ENCODE measurements around the gene CELA3A.

The CELA3A gene

GRCh38 chr1:22018583-22019559, 17.4 kb downstream of the CELA3A start:
- 0 out of 2 replicates have a peak, but pooled peaks have one; percentile 23 for TF ChIP-seq CTCF (IDR thresholded peaks at IDR 0.05; ENCODE audit: low read depth, low read length)
- H3K4me3 ChIP-seq (ENCODE audit: low read depth, low read length), result no peak overlapping the region

- no peak overlapping the region for H3K4me3 ChIP-seq (ENCODE audit: low read depth, low read length)
- no peak for TF ChIP-seq CTCF (IDR thresholded peaks at IDR 0.05; ENCODE audit: low read depth, low read length)
Observed at GRCh38 chr1:22021061-22021460, 19.6 kb downstream of the CELA3A start.

- TF ChIP-seq CTCF (IDR thresholded peaks at IDR 0.05; ENCODE audit: low read depth, low read length), result no peak
- peak overlapping the region; percentile 93 for H3K4me3 ChIP-seq (ENCODE audit: low read depth, low read length)
Observed at GRCh38 chr1:22024485-22025367, 23.3 kb downstream of the CELA3A start.

- peak overlapping the region; percentile 93 for H3K4me3 ChIP-seq (ENCODE audit: low read depth, low read length)
- TF ChIP-seq CTCF (IDR thresholded peaks at IDR 0.05; ENCODE audit: low read depth, low read length), result no peak
Observed at GRCh38 chr1:22025368-22026155, 24.1 kb downstream of the CELA3A start.

GRCh38 chr1:22026924-22027289, 25.4 kb downstream of the CELA3A start:
- H3K4me3 ChIP-seq (ENCODE audit: low read depth, low read length), result no peak overlapping the region
- no peak for TF ChIP-seq CTCF (IDR thresholded peaks at IDR 0.05; ENCODE audit: low read depth, low read length)

GRCh38 chr1:22030057-22030456, 28.6 kb downstream of the CELA3A start:
- H3K4me3 ChIP-seq (ENCODE audit: low read depth, low read length), result no peak overlapping the region
- no peak for TF ChIP-seq CTCF (IDR thresholded peaks at IDR 0.05; ENCODE audit: low read depth, low read length)
